GM18907 (cell line): ENCODE results near the gene DKKL1.
A peak's percentile ranks its signal among the peaks of the same experiment; 100 is the strongest.

Source experiments
- ATAC-seq: cut with Tn5 transposase; IDR thresholded peaks from one replicate; pipeline ENCODE4 v1.9.1; 2021; ENCODE audit warnings: mild to moderate bottlenecking, moderate library complexity; ENCODE audit not compliant: unreplicated experiment

Gene DKKL1

GRCh38 chr19:49337267-49338022 lies 26.2 kb upstream of the DKKL1 start:
- no peak for ATAC-seq

GRCh38 chr19:49338023-49338677 lies 25.5 kb upstream of the DKKL1 start:
- no peak for ATAC-seq

GRCh38 chr19:49338691-49339300 lies 24.9 kb upstream of the DKKL1 start:
- ATAC-seq: no peak

- no peak for ATAC-seq
Measured at GRCh38 chr19:49339301-49340068, 24.2 kb upstream of the DKKL1 start.

GRCh38 chr19:49340069-49340864 lies 23.4 kb upstream of the DKKL1 start:
- ATAC-seq: peak; percentile 66

GRCh38 chr19:49340865-49341718 lies 22.6 kb upstream of the DKKL1 start:
- ATAC-seq: no peak

GRCh38 chr19:49342291-49342721 lies 21.4 kb upstream of the DKKL1 start:
- ATAC-seq: no peak

GRCh38 chr19:49343123-49343522 lies 20.6 kb upstream of the DKKL1 start:
- ATAC-seq: no peak

- no peak for ATAC-seq
Measured at GRCh38 chr19:49344505-49345423, 18.9 kb upstream of the DKKL1 start.

- no peak for ATAC-seq
Measured at GRCh38 chr19:49347191-49347590, 16.5 kb upstream of the DKKL1 start.

- ATAC-seq: no peak
Measured at GRCh38 chr19:49347835-49348234, 15.8 kb upstream of the DKKL1 start.

- no peak for ATAC-seq
Measured at GRCh38 chr19:49348305-49349189, 15.1 kb upstream of the DKKL1 start.

GRCh38 chr19:49349567-49349966 lies 14.1 kb upstream of the DKKL1 start:
- no peak for ATAC-seq

- ATAC-seq: no peak
Measured at GRCh38 chr19:49355909-49356353, 7.7 kb upstream of the DKKL1 start.

- no peak for ATAC-seq
Measured at GRCh38 chr19:49356382-49356781, 7.3 kb upstream of the DKKL1 start.

GRCh38 chr19:49357186-49357585 lies 6.5 kb upstream of the DKKL1 start:
- ATAC-seq: no peak
